Measurements from ENCODE around the gene LMO1.

The LMO1 gene

GRCh38 chr11:8209208-8209807, 54.4 kb downstream of the LMO1 start:
- Mint-ChIP-seq H3K4me3 (no peak overlapping the region), H3K36me3 (no peaks in the 10 kb centered on the region), H3K9me3 (no peaks in the 10 kb centered on the region), H3K4me1 (peaks cover 14% of the 10 kb centered on the region), H3K27ac (no peak overlapping the region), H3K27me3 (no peaks in the 10 kb centered on the region)
- ATAC-seq (ENCODE audit: low read depth) (peak; percentile 54), DNase-seq (ENCODE audit: low spot score in 2 of 2) (peak; percentile 63 to 74)

- no peaks in the 10 kb centered on the region for H3K36me3 Mint-ChIP-seq
- peaks cover 22% of the 10 kb centered on the region for H3K4me1 Mint-ChIP-seq
- ATAC-seq (ENCODE audit: low read depth) = no peak
- H3K4me3 Mint-ChIP-seq = peak overlapping the region; percentile 81
- no peaks in the 10 kb centered on the region for H3K9me3 Mint-ChIP-seq
- peak overlapping the region; percentile 46 for H3K27ac Mint-ChIP-seq
- DNase-seq (ENCODE audit: low spot score in 2 of 2) = no peak
- H3K27me3 Mint-ChIP-seq = no peaks in the 10 kb centered on the region
Observed at GRCh38 chr11:8207080-8208000, 56.3 kb downstream of the LMO1 start.

GRCh38 chr11:8206251-8207079, 57.2 kb downstream of the LMO1 start:
- DNase-seq (ENCODE audit: low spot score in 2 of 2) (peak in 1 of 2 donors; percentile 28), ATAC-seq (ENCODE audit: low read depth) (peak; percentile 46)
- H3K9me3 Mint-ChIP-seq = no peaks in the 10 kb centered on the region
- H3K4me1 Mint-ChIP-seq = peaks cover 29% of the 10 kb centered on the region
- no peaks in the 10 kb centered on the region for H3K36me3 Mint-ChIP-seq
- peak overlapping the region; percentile 46 for H3K27ac Mint-ChIP-seq
- H3K4me3 Mint-ChIP-seq = peak overlapping the region; percentile 81
- no peaks in the 10 kb centered on the region for H3K27me3 Mint-ChIP-seq

- ATAC-seq (ENCODE audit: low read depth) (no peak), DNase-seq (ENCODE audit: low spot score in 2 of 2) (no peak)
- Mint-ChIP-seq H3K9me3 (no peaks in the 10 kb centered on the region), H3K27me3 (no peaks in the 10 kb centered on the region), H3K4me3 (no peak overlapping the region), H3K36me3 (no peaks in the 10 kb centered on the region), H3K27ac (no peak overlapping the region), H3K4me1 (peaks cover 30% of the 10 kb centered on the region)
Observed at GRCh38 chr11:8205566-8205965, 58.1 kb downstream of the LMO1 start.

- no peak overlapping the region for H3K4me3 Mint-ChIP-seq
- ATAC-seq (ENCODE audit: low read depth) (no peak), DNase-seq (ENCODE audit: low spot score in 2 of 2) (no peak)
- no peaks in the 10 kb centered on the region for H3K27me3 Mint-ChIP-seq
- H3K27ac Mint-ChIP-seq = peak overlapping the region; percentile 45
- peaks cover 30% of the 10 kb centered on the region for H3K4me1 Mint-ChIP-seq
- H3K9me3 Mint-ChIP-seq = no peaks in the 10 kb centered on the region
- H3K36me3 Mint-ChIP-seq = no peaks in the 10 kb centered on the region
Observed at GRCh38 chr11:8204596-8204995, 59.1 kb downstream of the LMO1 start.

- peak overlapping the region; percentile 45 for H3K27ac Mint-ChIP-seq
Observed at GRCh38 chr11:8204025-8204424, 59.7 kb downstream of the LMO1 start.

GRCh38 chr11:8203414-8203715, 60.3 kb downstream of the LMO1 start:
- Mint-ChIP-seq H3K27me3 (no peaks in the 10 kb centered on the region), H3K4me3 (no peak overlapping the region), H3K36me3 (no peaks in the 10 kb centered on the region), H3K4me1 (peaks cover 30% of the 10 kb centered on the region), H3K9me3 (no peaks in the 10 kb centered on the region), H3K27ac (no peak overlapping the region)
- ATAC-seq (ENCODE audit: low read depth) (no peak), DNase-seq (ENCODE audit: low spot score in 2 of 2) (no peak)

More at GRCh38 chr11:8204025-8204424, 59.7 kb downstream of the LMO1 start:
- DNase-seq (ENCODE audit: low spot score in 2 of 2) (no peak), ATAC-seq (ENCODE audit: low read depth) (no peak)
- Mint-ChIP-seq H3K4me3 (no peak overlapping the region), H3K9me3 (no peaks in the 10 kb centered on the region), H3K27me3 (no peaks in the 10 kb centered on the region), H3K4me1 (peaks cover 30% of the 10 kb centered on the region), H3K36me3 (no peaks in the 10 kb centered on the region)

GRCh38 chr11:8202516-8203413, 60.9 kb downstream of the LMO1 start:
- Mint-ChIP-seq H3K9me3 (no peaks in the 10 kb centered on the region), H3K4me1 (peaks cover 32% of the 10 kb centered on the region), H3K27ac (peak overlapping the region; percentile 82), H3K36me3 (no peaks in the 10 kb centered on the region), H3K4me3 (no peak overlapping the region), H3K27me3 (no peaks in the 10 kb centered on the region)
- DNase-seq (ENCODE audit: low spot score in 2 of 2) = no peak
- no peak for ATAC-seq (ENCODE audit: low read depth)

GRCh38 chr11:8201644-8202365, 61.9 kb downstream of the LMO1 start:
- peaks cover 29% of the 10 kb centered on the region for H3K4me1 Mint-ChIP-seq
- H3K36me3 Mint-ChIP-seq = no peaks in the 10 kb centered on the region
- H3K27me3 Mint-ChIP-seq = no peaks in the 10 kb centered on the region
- H3K27ac Mint-ChIP-seq = peak overlapping the region; percentile 82
- peak overlapping the region; percentile 24 for H3K4me3 Mint-ChIP-seq
- no peaks in the 10 kb centered on the region for H3K9me3 Mint-ChIP-seq
- DNase-seq (ENCODE audit: low spot score in 2 of 2) (peak; percentile 45 to 63), ATAC-seq (ENCODE audit: low read depth) (peak; percentile 97)

- ATAC-seq (ENCODE audit: low read depth) (no peak), DNase-seq (ENCODE audit: low spot score in 2 of 2) (no peak)
- Mint-ChIP-seq H3K4me3 (no peak overlapping the region), H3K9me3 (no peaks in the 10 kb centered on the region), H3K27ac (no peak overlapping the region), H3K36me3 (no peaks in the 10 kb centered on the region), H3K27me3 (peaks cover 2% of the 10 kb centered on the region), H3K4me1 (peaks cover 23% of the 10 kb centered on the region)
Observed at GRCh38 chr11:8199676-8200075, 64.0 kb downstream of the LMO1 start.

- H3K9me3 Mint-ChIP-seq = no peaks in the 10 kb centered on the region
- no peak overlapping the region for H3K4me3 Mint-ChIP-seq
- peaks cover 6% of the 10 kb centered on the region for H3K27me3 Mint-ChIP-seq
- ATAC-seq (ENCODE audit: low read depth) (no peak), DNase-seq (ENCODE audit: low spot score in 2 of 2) (no peak)
- peaks cover 9% of the 10 kb centered on the region for H3K4me1 Mint-ChIP-seq
- H3K36me3 Mint-ChIP-seq = no peaks in the 10 kb centered on the region
- no peak overlapping the region for H3K27ac Mint-ChIP-seq
Observed at GRCh38 chr11:8196749-8197148, 66.9 kb downstream of the LMO1 start.

- no peaks in the 10 kb centered on the region for H3K36me3 Mint-ChIP-seq
- no peak overlapping the region for H3K4me3 Mint-ChIP-seq
- no peak overlapping the region for H3K27ac Mint-ChIP-seq
- DNase-seq (ENCODE audit: low spot score in 2 of 2) = no peak
- no peaks in the 10 kb centered on the region for H3K9me3 Mint-ChIP-seq
- H3K4me1 Mint-ChIP-seq = peaks cover 6% of the 10 kb centered on the region
- no peak for ATAC-seq (ENCODE audit: low read depth)
- H3K27me3 Mint-ChIP-seq = peaks cover 8% of the 10 kb centered on the region
Observed at GRCh38 chr11:8194956-8195355, 68.7 kb downstream of the LMO1 start.

- Mint-ChIP-seq H3K36me3 (no peaks in the 10 kb centered on the region), H3K4me1 (peaks cover 6% of the 10 kb centered on the region), H3K4me3 (no peak overlapping the region), H3K27ac (no peak overlapping the region), H3K9me3 (no peaks in the 10 kb centered on the region), H3K27me3 (peaks cover 11% of the 10 kb centered on the region)
- no peak for DNase-seq (ENCODE audit: low spot score in 2 of 2)
- ATAC-seq (ENCODE audit: low read depth) = peak; percentile 15
Observed at GRCh38 chr11:8192896-8193209, 70.8 kb downstream of the LMO1 start.
